ENCODE data around the gene VCL.
A peak's percentile ranks its signal among the peaks of the same experiment; 100 is the strongest.
"Not testable (repeated sequence)": the region's sequence is repeated elsewhere in the genome, so short reads cannot be mapped to it uniquely, and the experiment has no call there.

VCL gene

DNA sequence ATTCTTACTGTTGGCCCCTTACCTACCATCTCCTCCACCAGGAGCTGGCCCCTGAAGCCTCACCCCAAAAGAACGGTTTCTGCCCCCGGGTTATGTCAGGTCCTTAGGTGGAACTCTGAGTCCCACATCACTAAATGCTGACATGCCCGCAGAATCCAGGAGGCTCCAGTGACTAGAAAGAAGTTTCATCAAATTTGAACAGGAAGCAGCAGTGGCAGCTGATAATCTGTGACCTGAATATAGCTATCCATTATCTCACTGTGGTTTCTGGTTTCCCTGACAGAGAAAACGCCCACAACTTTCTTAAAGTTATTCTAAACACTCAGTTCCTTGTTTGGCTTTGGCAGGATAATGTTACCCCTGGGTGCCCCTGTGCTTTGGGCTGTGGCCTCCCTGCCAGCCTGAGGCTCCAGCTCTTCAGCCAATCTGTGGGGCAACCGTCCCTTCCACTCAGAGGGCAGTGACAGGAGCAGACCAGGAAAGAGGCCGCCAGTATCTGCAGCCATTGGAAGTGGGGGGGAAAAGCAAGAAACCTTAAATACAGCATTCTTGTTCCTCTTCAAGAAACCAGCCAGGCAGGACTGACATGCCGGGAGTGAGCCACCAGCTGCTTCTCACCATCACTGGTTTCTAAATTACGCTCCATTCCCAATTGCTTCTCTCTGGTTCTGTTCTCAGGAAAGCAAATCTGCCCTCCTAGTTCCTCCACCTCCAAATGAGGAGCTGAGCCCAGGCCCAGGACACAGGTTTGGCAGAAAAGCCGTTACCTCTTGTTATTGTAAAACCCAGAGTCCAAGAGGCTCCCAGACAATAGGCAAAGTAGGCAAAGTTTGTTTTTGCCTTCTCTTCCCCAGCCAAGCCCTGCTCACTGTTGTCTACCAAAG, 41.2 kb upstream of the VCL start:
- TF ChIP-seq, protein P1, sequence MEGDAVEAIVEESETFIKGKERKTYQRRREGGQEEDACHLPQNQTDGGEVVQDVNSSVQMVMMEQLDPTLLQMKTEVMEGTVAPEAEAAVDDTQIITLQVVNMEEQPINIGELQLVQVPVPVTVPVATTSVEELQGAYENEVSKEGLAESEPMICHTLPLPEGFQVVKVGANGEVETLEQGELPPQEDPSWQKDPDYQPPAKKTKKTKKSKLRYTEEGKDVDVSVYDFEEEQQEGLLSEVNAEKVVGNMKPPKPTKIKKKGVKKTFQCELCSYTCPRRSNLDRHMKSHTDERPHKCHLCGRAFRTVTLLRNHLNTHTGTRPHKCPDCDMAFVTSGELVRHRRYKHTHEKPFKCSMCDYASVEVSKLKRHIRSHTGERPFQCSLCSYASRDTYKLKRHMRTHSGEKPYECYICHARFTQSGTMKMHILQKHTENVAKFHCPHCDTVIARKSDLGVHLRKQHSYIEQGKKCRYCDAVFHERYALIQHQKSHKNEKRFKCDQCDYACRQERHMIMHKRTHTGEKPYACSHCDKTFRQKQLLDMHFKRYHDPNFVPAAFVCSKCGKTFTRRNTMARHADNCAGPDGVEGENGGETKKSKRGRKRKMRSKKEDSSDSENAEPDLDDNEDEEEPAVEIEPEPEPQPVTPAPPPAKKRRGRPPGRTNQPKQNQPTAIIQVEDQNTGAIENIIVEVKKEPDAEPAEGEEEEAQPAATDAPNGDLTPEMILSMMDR (IDR thresholded peaks at IDR 0.05; ENCODE audit: insufficient read depth, low read depth, low read length, missing control alignments) = no peak
- H3K4me3 ChIP-seq (ENCODE audit: low read depth, low read length) = peak overlapping the region; percentile 16
- peak; percentile 70 for DNase-seq (ENCODE audit: low read depth)

DNA sequence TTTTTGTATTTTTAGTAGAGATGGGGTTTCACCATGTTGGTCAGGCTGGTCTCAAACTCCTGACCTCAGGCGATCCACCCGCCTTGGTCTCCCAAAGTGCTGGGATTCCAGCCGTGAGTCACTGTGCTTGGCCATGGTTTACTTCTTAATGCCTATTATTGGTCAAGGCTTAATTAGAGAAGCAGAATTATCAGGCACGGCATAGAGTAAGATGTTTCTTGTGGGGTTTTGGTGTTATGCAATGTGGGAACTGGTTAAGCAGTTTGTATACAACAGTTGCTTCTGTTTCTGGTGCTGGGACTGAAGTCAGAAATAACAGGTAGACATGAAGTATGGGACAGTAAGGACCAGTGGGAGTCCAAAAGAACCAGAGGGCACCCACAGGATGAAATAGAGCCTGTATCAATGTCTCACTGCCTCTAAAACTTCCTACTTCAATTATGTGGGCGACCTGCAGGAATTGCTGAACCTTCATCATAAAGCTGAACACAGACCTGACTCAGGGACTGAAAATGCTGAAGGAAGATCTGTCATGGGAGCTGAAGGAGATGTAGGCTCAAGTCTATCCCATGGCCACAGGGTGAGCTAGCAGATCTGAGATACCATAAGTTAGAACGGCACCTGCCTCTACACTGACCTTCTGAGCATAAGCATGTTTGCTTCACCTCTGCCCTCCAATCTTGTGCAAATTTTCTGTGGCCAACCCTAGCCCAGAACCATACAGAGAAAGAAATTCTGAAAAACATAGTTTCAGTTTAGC, 38.3 kb upstream of the VCL start:
- peak; percentile 63 for DNase-seq (ENCODE audit: low read depth)
- no peak overlapping the region for H3K4me3 ChIP-seq (ENCODE audit: low read depth, low read length)
- TF ChIP-seq, protein P1 (IDR thresholded peaks at IDR 0.05; ENCODE audit: insufficient read depth, low read depth, low read length, missing control alignments) = no peak

DNA sequence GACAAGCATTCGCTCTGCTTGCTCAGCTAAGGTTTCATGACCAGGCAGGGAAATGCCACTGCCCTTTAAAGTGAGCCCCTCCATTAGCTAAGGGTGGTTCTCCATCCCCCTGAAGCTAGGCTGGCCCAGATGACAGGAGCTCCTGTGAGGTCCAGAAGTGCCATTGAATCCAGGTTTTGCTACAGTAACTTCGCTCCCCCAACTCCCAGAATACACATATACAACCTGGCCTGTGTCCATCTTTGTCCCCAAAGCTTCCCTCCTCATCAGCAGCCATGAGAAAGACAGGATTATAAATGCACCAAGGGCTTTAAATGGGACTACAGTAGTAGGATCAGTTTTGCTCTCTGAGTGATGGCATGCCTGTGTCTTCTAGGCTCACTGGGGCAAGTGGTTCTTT, 35.5 kb upstream of the VCL start:
- no peak for DNase-seq (ENCODE audit: low read depth)
- no peak overlapping the region for H3K4me3 ChIP-seq (ENCODE audit: low read depth, low read length)
- TF ChIP-seq, protein P1 (IDR thresholded peaks at IDR 0.05; ENCODE audit: insufficient read depth, low read depth, low read length, missing control alignments) = no peak

DNA sequence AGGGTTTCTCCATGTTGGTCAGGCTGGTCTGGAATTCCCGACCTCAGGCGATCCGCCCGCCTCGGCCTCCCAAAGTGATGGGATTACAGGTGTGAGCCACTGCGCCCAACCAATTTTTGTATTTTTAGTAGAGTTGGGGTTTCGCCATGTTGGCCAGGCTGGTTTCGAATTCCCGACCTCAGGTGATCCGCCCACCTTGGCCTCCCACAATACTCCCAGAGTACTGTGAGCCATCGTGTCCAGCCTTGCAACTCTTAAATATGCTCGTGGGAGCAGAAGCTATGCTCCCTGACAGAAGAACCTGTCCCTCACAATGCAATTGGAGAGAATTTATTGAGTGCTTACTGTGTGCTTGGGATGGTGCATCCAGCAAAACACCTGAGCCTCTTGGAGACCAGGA, 34.4 kb upstream of the VCL start:
- DNase-seq (ENCODE audit: low read depth); H3K4me3 ChIP-seq (ENCODE audit: low read depth, low read length): not testable (repeated sequence)

DNA sequence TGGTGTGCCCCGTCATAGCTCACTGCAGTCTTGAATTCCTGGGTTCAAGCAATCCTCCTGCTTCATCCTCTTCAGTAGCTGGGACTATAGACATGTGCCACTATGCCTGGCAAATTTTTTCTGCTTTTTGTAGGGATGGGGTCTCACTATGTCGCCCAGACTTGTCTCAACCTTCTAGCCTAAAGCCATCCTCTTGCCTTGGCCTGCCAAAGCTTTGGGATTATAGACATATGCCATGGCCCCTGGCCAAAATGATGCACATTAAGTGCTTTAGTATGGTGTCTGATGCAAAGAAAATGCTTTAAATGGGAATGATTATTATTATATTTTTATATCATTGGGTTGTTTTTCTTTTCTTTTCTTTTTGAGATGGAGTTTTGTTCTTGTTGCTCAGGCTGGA, 33.2 kb upstream of the VCL start:
- TF ChIP-seq, protein P1 (IDR thresholded peaks at IDR 0.05; ENCODE audit: insufficient read depth, low read depth, low read length, missing control alignments) = no peak

DNA sequence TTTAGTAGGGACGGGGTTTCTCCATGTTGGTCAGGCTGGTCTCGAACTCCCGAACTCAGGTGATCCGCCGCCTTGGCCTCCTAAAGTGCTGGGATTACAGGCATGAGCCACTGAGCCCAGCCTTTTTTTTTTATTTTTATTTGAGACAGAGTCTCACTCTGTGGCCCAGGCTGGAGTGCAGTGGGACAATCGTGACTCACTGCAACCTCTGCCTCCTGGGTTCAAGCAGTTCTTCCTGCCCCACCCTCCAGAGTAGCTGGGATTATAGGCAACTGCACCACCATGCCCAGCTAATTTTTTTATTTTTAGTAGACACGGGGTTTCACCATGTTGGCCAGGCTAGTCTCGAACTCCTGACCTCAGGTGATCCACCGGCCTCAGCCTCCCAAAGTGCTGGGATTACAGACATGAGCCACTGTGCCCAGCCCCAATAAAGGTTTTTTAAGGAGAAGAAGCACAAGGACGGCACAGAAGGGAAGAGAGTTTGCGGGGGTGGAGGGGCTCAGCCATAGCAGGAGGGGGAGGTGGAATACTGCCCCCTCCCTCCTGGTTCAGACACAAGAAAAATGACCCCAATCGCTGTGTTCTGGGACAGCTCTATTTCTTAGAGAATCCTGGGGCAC, 32.5 kb upstream of the VCL start:
- H3K4me3 ChIP-seq (ENCODE audit: low read depth, low read length); DNase-seq (ENCODE audit: low read depth): not testable (repeated sequence)

More for the DNA sequence above, 33.2 kb upstream of the VCL start:
- DNase-seq (ENCODE audit: low read depth) = no peak
- H3K4me3 ChIP-seq (ENCODE audit: low read depth, low read length) = no peak overlapping the region

DNA sequence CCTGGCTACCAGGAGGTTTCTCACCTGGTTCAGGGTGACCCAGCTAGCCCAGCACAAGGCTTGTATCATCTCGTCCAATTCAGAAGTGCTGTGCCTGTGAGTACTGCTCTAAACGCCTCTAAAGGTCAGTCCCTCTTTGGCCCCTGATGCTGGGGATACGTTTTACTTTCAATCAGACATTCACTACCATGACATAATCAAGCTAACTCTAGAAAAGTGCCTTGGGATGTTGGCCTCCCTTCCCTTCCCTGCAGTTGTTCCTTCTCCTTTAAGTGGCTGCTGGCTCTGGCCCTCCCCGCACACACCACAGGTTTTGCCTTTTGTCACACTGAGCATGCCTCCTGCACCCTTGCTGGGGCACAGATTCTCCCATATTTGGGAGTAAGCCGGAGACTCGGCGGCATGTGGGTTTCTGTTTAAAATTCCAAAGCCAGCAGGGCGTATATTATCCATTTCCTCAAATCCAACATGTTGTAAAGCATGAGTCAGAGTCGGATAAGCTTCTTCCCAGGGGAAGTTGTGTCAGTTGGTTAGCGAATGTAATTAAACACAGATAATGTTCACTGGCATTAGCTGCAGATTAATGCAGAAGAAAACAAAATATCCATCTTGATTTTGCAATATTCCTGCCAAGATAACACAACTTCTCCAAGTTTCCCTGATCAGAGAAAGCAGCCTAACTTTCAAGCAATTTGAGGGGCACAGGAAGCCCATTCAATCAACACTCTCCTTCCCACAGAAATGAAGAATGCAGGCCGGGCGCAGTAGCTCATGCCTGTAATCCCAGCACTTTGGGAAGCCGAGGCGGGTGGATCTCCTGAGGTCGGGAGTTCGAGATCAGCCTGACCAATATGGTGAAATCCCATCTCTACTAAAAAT, 31.8 kb upstream of the VCL start:
- TF ChIP-seq, protein P1 (IDR thresholded peaks at IDR 0.05; ENCODE audit: insufficient read depth, low read depth, low read length, missing control alignments) = no peak
- DNase-seq (ENCODE audit: low read depth) = no peak
- no peak overlapping the region for H3K4me3 ChIP-seq (ENCODE audit: low read depth, low read length)

All from GM12865 (cell line).